Osteoblast (primary cell): ENCODE measurements around the gene TEX51. TPM values are rescaled to one million over a fixed set of nuclear protein-coding genes. Genes with fewer than 3 reads are reported as not detected.

Experiments
- DNase-seq: peaks from one replicate; pipeline ENCODE4 v3.0.0; 2011; ENCODE audit warnings: low spot score, mixed read lengths; ENCODE audit not compliant: insufficient read length; ENCODE audit errors: missing footprints
- H2AFZ ChIP-seq: 2 replicates; pipeline ENCODE4 v1.6.0; 2011; ENCODE audit warnings: mild to moderate bottlenecking, low read length
- H3K27ac ChIP-seq: 2 replicates; pipeline ENCODE4 v1.5.1; 2011; ENCODE audit warnings: mild to moderate bottlenecking, low read depth, low read length, moderate library complexity
- H3K27me3 ChIP-seq: 2 replicates; pipeline ENCODE4 v1.6.0; 2012; ENCODE audit warnings: mild to moderate bottlenecking, control low read depth, inconsistent platforms, low read length, moderate library complexity; ENCODE audit not compliant: insufficient read depth
- H3K36me3 ChIP-seq: 2 replicates; pipeline ENCODE4 v1.5.1; 2011; ENCODE audit warnings: mild to moderate bottlenecking, low read length, control low read depth, moderate library complexity; ENCODE audit not compliant: insufficient read depth
- H3K4me1 ChIP-seq: 2 replicates; pipeline ENCODE4 v1.5.1; 2011; ENCODE audit warnings: mild to moderate bottlenecking, low read length, control low read depth, moderate library complexity; ENCODE audit not compliant: insufficient read depth
- H3K4me2 ChIP-seq: 2 replicates; pipeline ENCODE4 v1.6.0; 2011; ENCODE audit warnings: mild to moderate bottlenecking, low read length; ENCODE audit not compliant: insufficient read depth
- H3K4me3 ChIP-seq: fragments of 200-600 bp; sonication (generic); 3 replicates; pipeline ENCODE4 v1.5.1; 2012; ENCODE audit warnings: mild to moderate bottlenecking, low read length, inconsistent platforms; ENCODE audit not compliant: insufficient read depth
- H3K79me2 ChIP-seq: 2 replicates; pipeline ENCODE4 v1.6.0; 2012; ENCODE audit warnings: mild to moderate bottlenecking, low read length, control low read depth, inconsistent platforms; ENCODE audit not compliant: insufficient read depth
- H3K9me3 ChIP-seq: 2 replicates; pipeline ENCODE4 v1.5.1; 2011; ENCODE audit warnings: low read depth, low read length, control low read depth
- H4K20me1 ChIP-seq: 2 replicates; pipeline ENCODE4 v1.6.0; 2012; ENCODE audit warnings: mild to moderate bottlenecking, low read length, control low read depth; ENCODE audit not compliant: insufficient read depth
- total RNA-seq: library from RNA; depleted of rRNA; stranded (reverse); fragments of >200 nt; gene quantifications from 2 replicates; pipeline ENCODE4 v1.2.3, GENCODE V29; 2012
- TF ChIP-seq, protein P1 (sequence below): IDR thresholded peaks from 2 replicates; pipeline ENCODE4 v1.5.1; 2011; ENCODE audit warnings: mild to moderate bottlenecking, low read depth, low read length, moderate library complexity; ENCODE audit errors: extremely low read depth

The TEX51 gene
- total RNA-seq, 1 donor: not detected

DNA sequence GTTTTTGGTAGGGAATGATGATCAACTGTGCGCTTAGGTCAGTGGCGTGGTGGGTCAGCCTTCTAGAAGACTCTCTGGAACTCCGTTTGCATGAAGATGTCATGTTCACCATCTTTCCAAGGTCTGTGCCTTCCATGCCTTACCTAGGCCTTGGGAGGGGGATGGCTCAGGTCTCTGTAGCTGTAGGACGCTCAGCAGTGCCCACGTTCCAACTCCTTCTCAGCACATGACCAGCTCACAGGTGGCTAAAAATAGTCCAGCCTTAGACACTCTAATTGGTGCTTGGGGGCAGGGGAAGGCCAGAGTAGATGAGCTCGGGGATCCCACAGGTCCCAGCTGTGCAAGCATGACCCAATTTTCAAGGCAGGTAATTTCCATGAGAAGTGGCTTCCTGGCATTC, 42.3 kb upstream of the TEX51 start:
- Histone ChIP-seq H4K20me1 (no peaks in the 10 kb centered on the region), H3K4me2 (no peak overlapping the region), H3K9me3 (no peaks in the 10 kb centered on the region), H3K27me3 (no peaks in the 10 kb centered on the region), H2AFZ (no peak overlapping the region), H3K27ac (no peak overlapping the region), H3K4me1 (no peaks in the 10 kb centered on the region), H3K36me3 (no peaks in the 10 kb centered on the region), H3K79me2 (no peaks in the 10 kb centered on the region), H3K4me3 (no peak overlapping the region)
- TF ChIP-seq, protein P1, sequence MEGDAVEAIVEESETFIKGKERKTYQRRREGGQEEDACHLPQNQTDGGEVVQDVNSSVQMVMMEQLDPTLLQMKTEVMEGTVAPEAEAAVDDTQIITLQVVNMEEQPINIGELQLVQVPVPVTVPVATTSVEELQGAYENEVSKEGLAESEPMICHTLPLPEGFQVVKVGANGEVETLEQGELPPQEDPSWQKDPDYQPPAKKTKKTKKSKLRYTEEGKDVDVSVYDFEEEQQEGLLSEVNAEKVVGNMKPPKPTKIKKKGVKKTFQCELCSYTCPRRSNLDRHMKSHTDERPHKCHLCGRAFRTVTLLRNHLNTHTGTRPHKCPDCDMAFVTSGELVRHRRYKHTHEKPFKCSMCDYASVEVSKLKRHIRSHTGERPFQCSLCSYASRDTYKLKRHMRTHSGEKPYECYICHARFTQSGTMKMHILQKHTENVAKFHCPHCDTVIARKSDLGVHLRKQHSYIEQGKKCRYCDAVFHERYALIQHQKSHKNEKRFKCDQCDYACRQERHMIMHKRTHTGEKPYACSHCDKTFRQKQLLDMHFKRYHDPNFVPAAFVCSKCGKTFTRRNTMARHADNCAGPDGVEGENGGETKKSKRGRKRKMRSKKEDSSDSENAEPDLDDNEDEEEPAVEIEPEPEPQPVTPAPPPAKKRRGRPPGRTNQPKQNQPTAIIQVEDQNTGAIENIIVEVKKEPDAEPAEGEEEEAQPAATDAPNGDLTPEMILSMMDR: no peak
- no peak for DNase-seq

- H4K20me1 ChIP-seq: no peaks in the 10 kb centered on the region
- no peaks in the 10 kb centered on the region for H3K4me1 ChIP-seq
- no peak overlapping the region for H2AFZ ChIP-seq
- H3K9me3 ChIP-seq: no peaks in the 10 kb centered on the region
- no peak overlapping the region for H3K27ac ChIP-seq
- no peaks in the 10 kb centered on the region for H3K36me3 ChIP-seq
- H3K27me3 ChIP-seq: no peaks in the 10 kb centered on the region
- TF ChIP-seq, protein P1: no peak
- H3K4me3 ChIP-seq: no peak overlapping the region
- DNase-seq: peak; percentile 68
- H3K4me2 ChIP-seq: no peak overlapping the region
- H3K79me2 ChIP-seq: no peaks in the 10 kb centered on the region
Measured at GRCh38 chr2:126857502-126857901, 41.2 kb upstream of the TEX51 start.

DNA sequence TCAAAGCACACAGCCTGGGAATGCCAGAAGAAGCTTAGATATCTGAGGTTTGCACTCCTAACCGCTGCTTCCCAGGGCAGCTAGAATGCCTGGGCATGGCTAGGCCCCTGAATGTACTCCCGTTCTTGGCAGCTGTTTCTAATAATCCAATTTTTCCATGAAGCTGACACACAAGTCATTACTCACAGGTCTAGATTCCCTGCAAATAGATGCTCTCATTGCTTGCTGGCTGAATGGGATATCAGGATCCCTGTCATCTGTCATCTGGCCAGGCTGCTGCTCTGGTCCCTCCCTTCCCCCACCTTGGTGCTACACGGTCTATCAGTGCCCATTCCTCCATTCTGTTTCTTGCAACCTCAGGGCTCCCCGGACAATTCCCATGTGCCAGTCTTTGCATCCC, 40.7 kb upstream of the TEX51 start:
- H3K9me3 ChIP-seq: no peaks in the 10 kb centered on the region
- no peak for DNase-seq
- TF ChIP-seq, protein P1: no peak
- H2AFZ ChIP-seq: no peak overlapping the region
- no peaks in the 10 kb centered on the region for H3K27me3 ChIP-seq
- no peak overlapping the region for H3K4me3 ChIP-seq
- no peaks in the 10 kb centered on the region for H4K20me1 ChIP-seq
- no peak overlapping the region for H3K4me2 ChIP-seq
- H3K36me3 ChIP-seq: no peaks in the 10 kb centered on the region
- H3K4me1 ChIP-seq: no peaks in the 10 kb centered on the region
- H3K79me2 ChIP-seq: no peaks in the 10 kb centered on the region
- H3K27ac ChIP-seq: no peak overlapping the region

DNA sequence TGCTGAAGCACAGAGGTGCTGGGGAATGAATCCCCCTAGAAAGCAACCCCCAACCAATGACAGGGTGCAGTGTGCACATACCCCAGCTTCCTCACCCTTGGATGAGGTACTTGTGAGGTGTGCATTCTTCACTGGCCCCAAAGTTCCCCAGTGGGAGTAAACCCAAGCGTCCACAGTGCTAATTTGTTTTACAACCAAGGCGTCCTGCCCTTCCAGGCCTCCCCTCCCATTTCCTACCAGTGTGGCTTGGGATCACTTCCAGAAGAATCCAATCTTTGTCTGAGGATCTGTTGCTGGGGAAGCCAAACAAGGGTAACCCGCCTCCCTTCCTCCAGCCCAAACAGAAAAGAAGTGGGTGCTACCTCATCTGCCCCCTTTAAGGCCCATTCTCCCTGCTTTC, 40.3 kb upstream of the TEX51 start:
- H3K4me1 ChIP-seq: no peaks in the 10 kb centered on the region
- no peaks in the 10 kb centered on the region for H4K20me1 ChIP-seq
- no peaks in the 10 kb centered on the region for H3K27me3 ChIP-seq
- no peaks in the 10 kb centered on the region for H3K79me2 ChIP-seq
- no peak overlapping the region for H2AFZ ChIP-seq
- no peaks in the 10 kb centered on the region for H3K36me3 ChIP-seq
- H3K4me3 ChIP-seq: no peak overlapping the region
- no peaks in the 10 kb centered on the region for H3K9me3 ChIP-seq
- TF ChIP-seq, protein P1: no peak
- H3K4me2 ChIP-seq: no peak overlapping the region
- no peak for DNase-seq
- H3K27ac ChIP-seq: no peak overlapping the region
